Uterus (tissue), 4 donors: ENCODE measurements around the gene CPSF3. TPM values are rescaled to one million over a fixed set of nuclear protein-coding genes. Genes with fewer than 3 reads are reported as not detected.

Experiments used
- DNase-seq, 2 donors: peaks; one replicate each; pipeline ENCODE4 v3.0.0-alpha.2; 2019 to 2020
- H3K27ac ChIP-seq, 2 donors: fragments of 200-600 bp; sonication (generic); 1 replicate in 1 of 2; 2 replicates in 1 of 2; pipeline ENCODE4 v1.5.1; 2016 to 2018
- H3K27me3 ChIP-seq, 2 donors: fragments of 200-600 bp; sonication (generic); one replicate each; pipeline ENCODE4 v1.5.1; 2018 to 2019; ENCODE audit warnings: control low read depth in 1 of 2
- H3K36me3 ChIP-seq, 2 donors: fragments of 200-600 bp; sonication (generic); one replicate each; pipeline ENCODE4 v1.5.1; 2019; ENCODE audit warnings: control low read depth in 1 of 2
- H3K4me1 ChIP-seq, 2 donors: fragments of 200-600 bp; sonication (generic); one replicate each; pipeline ENCODE4 v1.5.1; 2018 to 2019; ENCODE audit warnings: control low read depth in 1 of 2
- H3K4me3 ChIP-seq, 2 donors: fragments of 200-600 bp; sonication (generic); 1 replicate in 1 of 2; 2 replicates in 1 of 2; pipeline ENCODE4 v1.5.1; 2018 to 2019; ENCODE audit warnings: mild to moderate bottlenecking in 1 of 2
- H3K9me3 ChIP-seq, 2 donors: fragments of 200-600 bp; sonication (generic); one replicate each; pipeline ENCODE4 v1.5.1; 2019; ENCODE audit warnings: control low read depth in 1 of 2
- POLR2A ChIP-seq, 2 donors: fragments of 450-650 bp; IDR thresholded peaks; one replicate each; pipeline ENCODE4 v1.6.1; 2016; ENCODE audit warnings: antibody characterized with exemption in 2 of 2, mild to moderate bottlenecking in 1 of 2, moderate library complexity in 1 of 2
- intact Hi-C: fragments of 100-400 bp; cut with DNase I; formaldehyde crosslinking; loops from one replicate; pipeline ENCODE4 v1.15.1; 2023; ENCODE audit warnings: low total_unique reads
- total RNA-seq, 4 donors: library from RNA; depleted of rRNA in 3 of 4; stranded (reverse); fragments of >200 nt in 3 of 4; gene quantifications; one replicate each; pipeline versions ENCODE4 v1.1.0 to v1.2.4, GENCODE V29; 2014 to 2023
- TF ChIP-seq, protein P1 (sequence below), 4 experiments: fragments of 200-600 bp in 2 of 4; fragments of 450-650 bp in 2 of 4; sonication (generic) in 2 of 4; IDR thresholded peaks; one replicate each; pipeline ENCODE4 v1.5.1; 2016 to 2019; ENCODE audit warnings: antibody characterized with exemption in 4 of 4, mild to moderate bottlenecking in 2 of 4, moderate library complexity in 1 of 4
- donor health status: DM: yes; HTN: yes; CAD: no.

CPSF3 gene
- total RNA-seq, 4 donors from 2014 or later: 7.2 to 45.2 (median 30.3) TPM

DNA sequence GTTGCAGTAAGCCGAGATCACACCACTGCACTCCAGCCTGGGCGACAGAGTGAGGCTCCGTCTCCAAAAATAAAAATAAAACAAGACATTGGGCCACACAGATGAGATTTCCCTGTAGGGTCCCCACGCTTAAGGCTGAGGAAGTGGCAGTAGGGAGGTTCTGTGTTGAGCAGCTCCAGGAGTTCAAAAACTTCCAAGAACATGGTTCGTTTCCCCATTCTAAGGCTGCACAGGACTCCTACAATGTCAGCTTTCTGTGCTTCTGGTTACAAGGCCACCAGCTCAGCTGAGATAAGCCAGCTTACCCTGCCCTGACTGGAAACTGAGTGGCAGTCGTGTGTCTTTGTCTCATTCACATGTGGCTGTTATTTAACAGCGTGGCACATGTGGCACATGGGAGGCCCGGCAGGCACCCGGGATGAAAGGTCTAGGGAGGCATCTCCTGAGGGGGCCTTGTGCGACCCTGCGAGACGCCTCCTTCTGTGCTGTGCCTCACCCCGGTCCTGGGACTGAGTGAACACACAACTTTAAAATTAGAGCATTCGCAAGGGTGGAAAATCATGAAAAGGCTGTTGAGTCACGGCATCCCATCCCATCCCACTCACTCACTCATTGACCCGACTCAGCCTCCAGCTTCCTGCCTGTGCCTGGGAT is 7.8 kb upstream of the CPSF3 start:
- no peak for DNase-seq
- TF ChIP-seq, protein P1, sequence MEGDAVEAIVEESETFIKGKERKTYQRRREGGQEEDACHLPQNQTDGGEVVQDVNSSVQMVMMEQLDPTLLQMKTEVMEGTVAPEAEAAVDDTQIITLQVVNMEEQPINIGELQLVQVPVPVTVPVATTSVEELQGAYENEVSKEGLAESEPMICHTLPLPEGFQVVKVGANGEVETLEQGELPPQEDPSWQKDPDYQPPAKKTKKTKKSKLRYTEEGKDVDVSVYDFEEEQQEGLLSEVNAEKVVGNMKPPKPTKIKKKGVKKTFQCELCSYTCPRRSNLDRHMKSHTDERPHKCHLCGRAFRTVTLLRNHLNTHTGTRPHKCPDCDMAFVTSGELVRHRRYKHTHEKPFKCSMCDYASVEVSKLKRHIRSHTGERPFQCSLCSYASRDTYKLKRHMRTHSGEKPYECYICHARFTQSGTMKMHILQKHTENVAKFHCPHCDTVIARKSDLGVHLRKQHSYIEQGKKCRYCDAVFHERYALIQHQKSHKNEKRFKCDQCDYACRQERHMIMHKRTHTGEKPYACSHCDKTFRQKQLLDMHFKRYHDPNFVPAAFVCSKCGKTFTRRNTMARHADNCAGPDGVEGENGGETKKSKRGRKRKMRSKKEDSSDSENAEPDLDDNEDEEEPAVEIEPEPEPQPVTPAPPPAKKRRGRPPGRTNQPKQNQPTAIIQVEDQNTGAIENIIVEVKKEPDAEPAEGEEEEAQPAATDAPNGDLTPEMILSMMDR (IDR thresholded peaks at IDR 0.05): no peak
- no peak for TF ChIP-seq POLR2A (IDR thresholded peaks at IDR 0.05)
- Histone ChIP-seq H3K36me3 (no peaks in the 10 kb centered on the region), H3K27ac (no peak overlapping the region), H3K9me3 (no peaks in the 10 kb centered on the region), H3K4me3 (no peak overlapping the region), H3K27me3 (no peaks in the 10 kb centered on the region), H3K4me1 (no peaks in the 10 kb centered on the region)
- intact Hi-C loops: no loop called here

DNA sequence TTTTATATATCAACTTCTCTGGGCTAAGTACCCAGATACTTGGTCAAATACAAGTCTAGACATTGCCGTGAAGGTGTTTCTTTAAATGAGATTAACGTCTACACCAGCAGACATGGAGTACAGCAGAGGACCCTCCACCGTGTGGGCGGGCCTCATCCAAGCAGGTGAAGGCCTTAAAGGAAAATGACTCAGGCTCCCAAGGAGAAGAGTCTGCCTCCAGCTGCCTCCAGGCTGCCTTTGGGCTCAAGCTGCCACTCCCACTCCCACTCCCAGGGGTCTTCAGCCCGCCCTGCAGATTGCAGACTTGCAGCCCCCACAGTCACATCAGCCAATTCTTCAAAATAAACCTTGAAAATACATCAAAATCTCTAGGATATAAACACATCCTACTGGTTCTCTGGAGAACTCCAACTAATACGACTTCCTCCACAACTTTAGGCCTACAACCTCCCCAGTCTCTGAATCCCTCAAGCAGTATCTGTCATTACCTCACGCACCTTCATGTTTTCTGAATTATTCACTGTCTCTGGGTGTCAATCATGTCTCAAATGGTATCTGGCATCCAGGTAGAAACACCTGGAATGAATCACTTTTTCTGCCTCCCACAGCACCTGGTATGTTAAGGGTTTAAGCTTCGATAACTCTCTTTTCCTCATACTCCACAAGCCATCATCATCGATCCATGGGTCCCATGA is 7.0 kb upstream of the CPSF3 start:
- Histone ChIP-seq H3K4me1 (no peaks in the 10 kb centered on the region), H3K4me3 (no peak overlapping the region), H3K9me3 (no peaks in the 10 kb centered on the region), H3K36me3 (no peaks in the 10 kb centered on the region), H3K27me3 (no peaks in the 10 kb centered on the region), H3K27ac (no peak overlapping the region)
- intact Hi-C loops: no loop called here
- TF ChIP-seq POLR2A (IDR thresholded peaks at IDR 0.05): no peak
- TF ChIP-seq, protein P1 (IDR thresholded peaks at IDR 0.05): no peak
- no peak for DNase-seq

DNA sequence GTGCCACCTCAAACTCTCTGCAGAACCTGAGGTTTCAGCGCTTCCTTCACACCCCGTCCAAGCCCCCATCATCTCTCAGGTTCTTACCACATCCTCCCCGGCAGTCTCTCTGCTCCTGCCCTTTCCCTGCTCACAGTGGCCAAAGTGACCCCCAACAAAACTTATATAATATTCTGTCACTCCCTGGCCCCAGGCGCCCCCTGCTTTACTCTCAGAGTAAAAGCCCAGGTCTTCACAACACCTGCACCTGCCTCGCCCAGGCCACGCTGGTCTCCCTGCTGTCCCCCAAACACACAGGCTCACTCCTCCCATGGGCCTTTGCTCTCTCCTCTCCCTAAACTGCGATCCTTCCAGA is 6.5 kb upstream of the CPSF3 start:
- Histone ChIP-seq H3K4me3 (no peak overlapping the region), H3K9me3 (no peaks in the 10 kb centered on the region), H3K27me3 (no peaks in the 10 kb centered on the region), H3K36me3 (no peaks in the 10 kb centered on the region), H3K4me1 (no peaks in the 10 kb centered on the region), H3K27ac (no peak overlapping the region)
- TF ChIP-seq, protein P1 (IDR thresholded peaks at IDR 0.05): no peak
- no peak for TF ChIP-seq POLR2A (IDR thresholded peaks at IDR 0.05)
- no peak for DNase-seq
- intact Hi-C loops: no loop called here

DNA sequence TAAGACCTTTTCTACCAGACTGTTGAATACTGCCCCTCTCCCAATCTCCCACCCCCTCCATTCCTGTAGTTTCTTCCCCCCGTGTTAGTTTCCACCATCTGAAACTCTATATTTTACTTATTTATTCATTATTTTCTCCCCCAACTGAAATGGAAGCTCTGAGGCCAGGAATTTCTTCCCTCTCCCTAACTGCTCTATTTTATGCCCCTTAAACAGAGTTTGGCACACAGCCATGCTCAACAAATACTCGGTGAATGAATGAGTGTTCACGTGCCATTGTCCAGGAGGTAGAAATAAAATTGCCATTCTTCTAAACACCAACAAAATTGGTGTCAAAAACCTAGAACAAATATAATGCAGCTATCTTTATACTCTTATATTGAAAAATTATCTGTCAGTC is 5.7 kb upstream of the CPSF3 start:
- no peaks in the 10 kb centered on the region for H3K27me3 ChIP-seq
- H3K4me3 ChIP-seq: no peak overlapping the region
- no peak for DNase-seq
- intact Hi-C loops: no loop called here
- no peak for TF ChIP-seq POLR2A (IDR thresholded peaks at IDR 0.05)
- TF ChIP-seq, protein P1 (IDR thresholded peaks at IDR 0.05): no peak
- H3K27ac ChIP-seq: no peak overlapping the region
- H3K4me1 ChIP-seq: no peaks in the 10 kb centered on the region
- H3K9me3 ChIP-seq: no peaks in the 10 kb centered on the region
- no peaks in the 10 kb centered on the region for H3K36me3 ChIP-seq

DNA sequence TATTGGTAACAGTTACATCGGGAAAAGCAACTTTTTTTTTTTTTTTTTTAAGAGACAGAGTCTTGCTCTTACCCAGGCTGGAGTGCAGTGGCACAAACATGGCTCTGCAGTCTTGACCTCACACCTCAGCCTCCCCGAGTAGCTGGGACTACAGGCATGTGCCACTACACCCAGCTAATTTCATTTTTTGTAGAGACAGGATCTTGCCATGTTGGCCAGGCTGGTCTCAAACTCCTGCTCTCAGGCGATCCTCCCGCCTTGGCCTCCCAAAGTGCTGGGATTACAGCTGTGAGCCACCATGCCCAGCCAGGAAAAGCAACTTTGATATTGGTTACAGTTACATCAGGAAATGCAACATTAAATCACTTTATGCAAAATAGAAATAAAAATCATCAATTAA is 4.7 kb upstream of the CPSF3 start:
- Histone ChIP-seq H3K36me3 (no peaks in the 10 kb centered on the region), H3K27ac (no peak overlapping the region), H3K9me3 (no peaks in the 10 kb centered on the region), H3K4me3 (no peak overlapping the region), H3K27me3 (no peaks in the 10 kb centered on the region), H3K4me1 (no peaks in the 10 kb centered on the region)
- intact Hi-C loops: no loop called here
- TF ChIP-seq, protein P1 (IDR thresholded peaks at IDR 0.05): no peak
- no peak for TF ChIP-seq POLR2A (IDR thresholded peaks at IDR 0.05)
- no peak for DNase-seq
